SK-N-SH treated with all-trans-retinoic acid at 6 μM for 48 hours (cell line): Measurements from ENCODE around the gene FHIT.

Experiments used
- ARNTL ChIP-seq: fragments of 450-650 bp; formaldehyde crosslinking; IDR thresholded peaks from 2 replicates; pipeline ENCODE4 v1.5.0; 2020; ENCODE audit warnings: low read depth, mild to moderate bottlenecking, moderate library complexity, borderline replicate concordance
- OSR1 ChIP-seq: fragments of 250-450 bp; sonication (Bioruptor Pico); IDR thresholded peaks from 2 replicates; pipeline ENCODE4 v1.8.0; 2022; ENCODE audit warnings: moderate library complexity, mild to moderate bottlenecking, inconsistent platforms
- ZC3H10 ChIP-seq: fragments of 250-450 bp; sonication (Bioruptor Pico); IDR thresholded peaks from 2 replicates; pipeline ENCODE4 v1.5.1; 2021; ENCODE audit warnings: mild to moderate bottlenecking, moderate library complexity
- ZFP3 ChIP-seq: fragments of 250-450 bp; sonication (Bioruptor Pico); IDR thresholded peaks from 2 replicates; pipeline ENCODE4 v1.5.0; 2020; ENCODE audit warnings: mild to moderate bottlenecking, moderate library complexity
- ZNF565 ChIP-seq: fragments of 450-650 bp; formaldehyde crosslinking; conservative IDR thresholded peaks from 2 replicates; pipeline ENCODE4 v1.5.0; 2020; ENCODE audit warnings: low read depth, mild to moderate bottlenecking, moderate library complexity
- ZNF70 ChIP-seq: fragments of 450-650 bp; formaldehyde crosslinking; IDR thresholded peaks from 2 replicates; pipeline ENCODE4 v1.5.0; 2020; ENCODE audit warnings: mild to moderate bottlenecking, moderate library complexity
- ZNF8 ChIP-seq: fragments of 450-650 bp; formaldehyde crosslinking; IDR thresholded peaks from 2 replicates; pipeline ENCODE4 v1.5.0; 2020; ENCODE audit warnings: mild to moderate bottlenecking, moderate library complexity
- TF ChIP-seq, protein P1 (sequence below): fragments of 250-450 bp; sonication (Bioruptor Pico); IDR thresholded peaks from 2 replicates; pipeline ENCODE4 v1.8.0; 2020; ENCODE audit warnings: mild to moderate bottlenecking, moderate library complexity, borderline replicate concordance
- TF ChIP-seq, protein P2 (sequence below): fragments of 250-450 bp; sonication (Bioruptor Pico); IDR thresholded peaks from 2 replicates; pipeline ENCODE4 v1.5.1; 2020; ENCODE audit warnings: low read depth, mild to moderate bottlenecking, moderate library complexity

DNA sequence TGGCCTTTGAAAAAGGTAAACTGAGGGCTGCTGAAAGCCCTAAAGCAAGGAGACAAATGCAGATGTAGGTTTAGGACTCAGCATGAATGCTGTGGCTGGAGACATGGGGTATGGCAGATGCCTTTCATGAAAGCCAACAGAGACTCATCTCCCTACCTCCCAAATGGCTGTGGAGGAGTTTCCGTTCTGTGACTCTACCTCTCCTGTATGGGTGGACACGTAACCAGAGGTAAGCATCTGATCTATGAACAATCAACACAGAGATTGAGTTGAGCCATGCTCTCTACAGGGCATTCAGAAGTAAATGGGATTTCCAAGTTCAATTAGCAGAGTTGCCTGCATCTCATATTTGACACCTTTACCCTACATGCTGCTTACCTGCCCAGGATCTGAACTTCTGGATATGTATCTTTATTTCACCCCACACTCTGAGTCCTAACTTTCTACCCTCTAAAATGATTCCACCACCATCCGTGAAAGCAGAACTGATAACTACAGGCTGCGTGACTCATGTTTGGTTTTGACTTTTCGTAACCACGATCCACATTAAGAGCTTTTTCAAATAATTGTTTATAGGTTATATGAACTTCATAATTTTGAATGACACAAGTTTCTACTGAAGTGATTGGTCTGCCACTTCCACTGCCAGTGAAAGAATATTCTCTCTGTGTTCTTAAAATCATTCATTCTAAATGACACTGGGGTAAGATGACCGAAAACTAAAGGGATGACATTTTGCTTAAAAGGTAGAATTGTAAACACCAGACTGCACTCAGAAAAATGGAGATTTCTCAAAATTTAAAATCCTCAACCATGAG is 1058.7 kb downstream of the FHIT start:
- no peak for TF ChIP-seq ZNF8 (CRISPR knock-in tag)
- no peak for TF ChIP-seq OSR1 (CRISPR knock-in tag)
- no peak for TF ChIP-seq ZNF565 (CRISPR knock-in tag)
- TF ChIP-seq, protein P1, sequence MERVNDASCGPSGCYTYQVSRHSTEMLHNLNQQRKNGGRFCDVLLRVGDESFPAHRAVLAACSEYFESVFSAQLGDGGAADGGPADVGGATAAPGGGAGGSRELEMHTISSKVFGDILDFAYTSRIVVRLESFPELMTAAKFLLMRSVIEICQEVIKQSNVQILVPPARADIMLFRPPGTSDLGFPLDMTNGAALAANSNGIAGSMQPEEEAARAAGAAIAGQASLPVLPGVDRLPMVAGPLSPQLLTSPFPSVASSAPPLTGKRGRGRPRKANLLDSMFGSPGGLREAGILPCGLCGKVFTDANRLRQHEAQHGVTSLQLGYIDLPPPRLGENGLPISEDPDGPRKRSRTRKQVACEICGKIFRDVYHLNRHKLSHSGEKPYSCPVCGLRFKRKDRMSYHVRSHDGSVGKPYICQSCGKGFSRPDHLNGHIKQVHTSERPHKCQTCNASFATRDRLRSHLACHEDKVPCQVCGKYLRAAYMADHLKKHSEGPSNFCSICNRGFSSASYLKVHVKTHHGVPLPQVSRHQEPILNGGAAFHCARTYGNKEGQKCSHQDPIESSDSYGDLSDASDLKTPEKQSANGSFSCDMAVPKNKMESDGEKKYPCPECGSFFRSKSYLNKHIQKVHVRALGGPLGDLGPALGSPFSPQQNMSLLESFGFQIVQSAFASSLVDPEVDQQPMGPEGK (CRISPR knock-in tag) = no peak
- TF ChIP-seq ZNF70 (CRISPR knock-in tag) = no peak
- no peak for TF ChIP-seq ZC3H10 (CRISPR knock-in tag)
- TF ChIP-seq ARNTL (CRISPR knock-in tag) = no peak
- TF ChIP-seq, protein P2, sequence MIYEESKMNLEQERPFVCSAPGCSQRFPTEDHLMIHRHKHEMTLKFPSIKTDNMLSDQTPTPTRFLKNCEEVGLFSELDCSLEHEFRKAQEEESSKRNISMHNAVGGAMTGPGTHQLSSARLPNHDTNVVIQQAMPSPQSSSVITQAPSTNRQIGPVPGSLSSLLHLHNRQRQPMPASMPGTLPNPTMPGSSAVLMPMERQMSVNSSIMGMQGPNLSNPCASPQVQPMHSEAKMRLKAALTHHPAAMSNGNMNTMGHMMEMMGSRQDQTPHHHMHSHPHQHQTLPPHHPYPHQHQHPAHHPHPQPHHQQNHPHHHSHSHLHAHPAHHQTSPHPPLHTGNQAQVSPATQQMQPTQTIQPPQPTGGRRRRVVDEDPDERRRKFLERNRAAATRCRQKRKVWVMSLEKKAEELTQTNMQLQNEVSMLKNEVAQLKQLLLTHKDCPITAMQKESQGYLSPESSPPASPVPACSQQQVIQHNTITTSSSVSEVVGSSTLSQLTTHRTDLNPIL (CRISPR knock-in tag) = no peak
- TF ChIP-seq ZFP3 (CRISPR knock-in tag) = no peak
